GOT3 (cell line): ENCODE measurements around the gene NXPH3.

Experiments used
- DNase-seq: peaks from one replicate; lab custom pipeline; 2025; ENCODE audit warnings: mixed read lengths; lab: John Stamatoyannopoulos, UW

Gene NXPH3

GRCh38 chr17:49576088-49576916 is 631 bp downstream of the NXPH3 start:
- no peak for DNase-seq

DNA sequence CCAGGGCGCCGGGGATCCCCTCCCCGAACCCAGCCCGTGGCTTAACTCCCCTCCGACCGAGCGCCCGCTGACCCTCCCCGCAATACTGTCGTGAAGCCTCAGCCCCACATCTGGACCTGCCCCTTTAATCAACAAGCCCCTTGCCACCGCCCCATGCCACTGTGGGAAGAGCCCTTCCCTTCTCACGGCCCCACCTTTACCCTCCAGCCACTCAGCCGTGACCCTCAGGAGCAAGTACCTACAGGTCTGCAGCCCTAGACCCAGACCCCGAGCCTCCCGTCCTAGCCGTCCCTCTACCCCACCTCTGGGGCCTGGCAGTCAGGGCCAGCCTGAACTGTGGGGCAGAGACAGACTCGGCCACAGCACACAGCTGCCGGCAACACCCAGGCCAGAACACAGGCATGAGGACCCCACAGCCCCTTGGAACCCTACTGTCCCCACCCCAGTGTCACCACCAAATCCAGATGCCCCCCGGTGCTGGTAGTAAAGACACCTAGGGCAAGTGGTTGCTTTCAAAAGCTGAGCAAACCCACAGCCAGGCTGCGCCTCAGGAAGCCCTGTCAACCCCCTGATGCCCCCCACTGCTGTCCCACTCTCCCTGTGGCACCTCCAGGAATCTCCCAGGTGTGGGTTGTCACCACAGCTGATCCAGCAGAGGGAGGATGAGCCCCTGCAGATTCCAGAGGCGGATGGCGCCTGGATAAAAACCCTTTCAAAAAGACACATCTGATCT is 1.4 kb downstream of the NXPH3 start:
- DNase-seq: no peak

- DNase-seq: no peak
Observed at GRCh38 chr17:49577650-49577934, 1.9 kb downstream of the NXPH3 start.

DNA sequence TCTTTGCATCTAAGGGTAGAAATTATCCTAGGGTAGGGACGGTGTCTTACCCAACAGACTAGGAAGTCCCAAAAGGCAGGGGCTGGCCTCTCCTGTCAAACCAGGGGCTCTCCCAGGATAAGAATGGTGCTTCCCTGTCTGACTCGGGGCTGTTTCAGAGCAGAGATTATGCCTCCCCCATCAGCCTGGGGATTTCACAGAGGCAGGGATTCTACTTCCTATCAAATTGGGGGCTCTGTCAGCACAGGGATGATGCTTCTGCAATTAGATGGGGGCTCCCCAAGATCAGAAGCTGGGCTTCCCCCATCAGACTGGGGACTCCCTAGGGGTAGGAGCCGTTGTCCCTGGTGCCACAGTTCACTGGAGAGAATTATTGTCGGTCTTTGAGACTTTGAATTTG is 2.3 kb downstream of the NXPH3 start:
- DNase-seq: no peak

- DNase-seq: no peak
Observed at GRCh38 chr17:49578414-49578813, 2.7 kb downstream of the NXPH3 start.

DNA sequence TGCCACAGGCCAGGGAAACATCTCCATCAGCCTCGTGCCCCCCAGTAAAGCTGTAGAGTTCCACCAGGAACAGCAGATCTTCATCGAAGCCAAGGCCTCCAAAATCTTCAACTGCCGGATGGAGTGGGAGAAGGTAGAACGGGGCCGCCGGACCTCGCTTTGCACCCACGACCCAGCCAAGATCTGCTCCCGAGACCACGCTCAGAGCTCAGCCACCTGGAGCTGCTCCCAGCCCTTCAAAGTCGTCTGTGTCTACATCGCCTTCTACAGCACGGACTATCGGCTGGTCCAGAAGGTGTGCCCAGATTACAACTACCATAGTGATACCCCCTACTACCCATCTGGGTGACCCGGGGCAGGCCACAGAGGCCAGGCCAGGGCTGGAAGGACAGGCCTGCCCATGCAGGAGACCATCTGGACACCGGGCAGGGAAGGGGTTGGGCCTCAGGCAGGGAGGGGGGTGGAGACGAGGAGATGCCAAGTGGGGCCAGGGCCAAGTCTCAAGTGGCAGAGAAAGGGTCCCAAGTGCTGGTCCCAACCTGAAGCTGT is 3.4 kb downstream of the NXPH3 start:
- DNase-seq: no peak

GRCh38 chr17:49579522-49579921 is 3.9 kb downstream of the NXPH3 start:
- DNase-seq: no peak

DNA sequence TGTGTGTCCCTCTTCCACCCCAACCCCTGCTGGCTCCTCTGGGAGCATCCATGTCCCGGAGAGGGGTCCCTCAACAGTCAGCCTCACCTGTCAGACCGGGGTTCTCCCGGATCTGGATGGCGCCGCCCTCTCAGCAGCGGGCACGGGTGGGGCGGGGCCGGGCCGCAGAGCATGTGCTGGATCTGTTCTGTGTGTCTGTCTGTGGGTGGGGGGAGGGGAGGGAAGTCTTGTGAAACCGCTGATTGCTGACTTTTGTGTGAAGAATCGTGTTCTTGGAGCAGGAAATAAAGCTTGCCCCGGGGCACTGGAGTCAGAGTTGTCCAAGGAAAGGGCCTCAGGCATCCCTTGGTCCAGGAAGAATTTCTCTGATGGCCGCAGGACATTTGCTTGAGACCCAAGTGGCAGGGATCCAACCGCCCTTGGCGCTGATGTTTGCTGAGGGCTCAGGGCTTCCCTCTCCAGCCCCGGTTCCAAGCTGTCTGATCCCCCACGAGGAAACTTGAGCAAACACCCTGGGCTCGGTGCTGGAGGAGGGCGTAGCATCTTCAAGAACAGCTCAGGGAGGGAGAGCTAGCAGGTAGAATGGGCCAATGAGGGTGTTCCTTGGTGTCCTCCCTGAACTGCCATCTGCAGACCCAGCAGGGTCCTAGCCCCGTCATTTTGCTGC is 4.5 kb downstream of the NXPH3 start:
- no peak for DNase-seq

- DNase-seq: no peak
Observed at GRCh38 chr17:49580981-49581647, 5.4 kb downstream of the NXPH3 start.

DNA sequence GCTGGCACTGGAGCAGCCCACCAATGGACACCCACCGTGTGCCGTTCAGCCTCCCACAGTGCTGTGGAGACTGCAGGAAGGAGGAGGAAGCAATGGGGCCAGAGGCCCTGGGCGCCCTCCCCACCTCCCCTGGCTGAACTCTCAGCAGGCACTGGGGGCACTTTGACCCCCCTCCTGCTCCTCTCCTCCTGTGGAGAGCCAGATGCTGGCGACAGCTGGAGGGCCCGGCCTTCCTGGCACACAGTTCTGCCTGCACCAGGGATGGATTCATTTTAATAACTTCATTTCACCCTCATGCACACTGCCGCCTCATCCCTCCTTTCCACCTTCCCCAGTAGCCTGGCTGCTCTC is 6.0 kb downstream of the NXPH3 start:
- no peak for DNase-seq

- DNase-seq: no peak
Observed at GRCh38 chr17:49582055-49582722, 6.5 kb downstream of the NXPH3 start.

GRCh38 chr17:49582789-49583188 is 7.1 kb downstream of the NXPH3 start:
- DNase-seq: no peak

GRCh38 chr17:49583226-49583625 is 7.6 kb downstream of the NXPH3 start:
- DNase-seq: no peak

- no peak for DNase-seq
Observed at GRCh38 chr17:49583889-49584288, 8.2 kb downstream of the NXPH3 start.

DNA sequence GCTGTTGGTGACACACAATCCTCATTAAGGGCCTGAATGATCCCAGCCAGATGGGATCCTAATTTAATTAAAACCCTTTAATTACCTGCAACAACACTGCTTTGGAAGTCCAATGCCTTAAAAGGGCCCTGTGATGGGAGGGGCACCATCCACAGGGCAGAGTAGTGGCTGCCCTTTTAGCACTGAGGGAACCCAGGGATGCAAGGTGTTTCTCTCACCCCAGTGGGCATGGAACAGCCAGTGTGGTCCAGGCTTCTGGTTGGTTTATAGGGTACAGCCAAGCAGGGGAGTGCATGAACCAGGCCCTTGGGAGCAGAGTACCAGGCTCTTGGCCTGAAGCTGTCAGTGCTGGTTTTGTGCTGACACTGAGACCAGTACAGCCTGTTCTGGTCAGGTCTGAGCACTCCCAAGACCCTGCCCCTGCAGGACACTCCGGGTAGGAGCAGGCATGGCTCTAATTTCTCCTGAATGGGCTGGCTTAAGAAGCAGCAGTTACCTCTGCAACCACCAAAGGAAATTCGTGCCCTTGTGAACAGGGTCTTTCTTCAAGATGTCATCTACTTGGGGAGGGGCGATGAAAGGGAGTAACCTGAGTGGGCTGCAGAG is 9.9 kb downstream of the NXPH3 start:
- no peak for DNase-seq

- no peak for DNase-seq
Observed at GRCh38 chr17:49587366-49588073, 11.8 kb downstream of the NXPH3 start.

DNA sequence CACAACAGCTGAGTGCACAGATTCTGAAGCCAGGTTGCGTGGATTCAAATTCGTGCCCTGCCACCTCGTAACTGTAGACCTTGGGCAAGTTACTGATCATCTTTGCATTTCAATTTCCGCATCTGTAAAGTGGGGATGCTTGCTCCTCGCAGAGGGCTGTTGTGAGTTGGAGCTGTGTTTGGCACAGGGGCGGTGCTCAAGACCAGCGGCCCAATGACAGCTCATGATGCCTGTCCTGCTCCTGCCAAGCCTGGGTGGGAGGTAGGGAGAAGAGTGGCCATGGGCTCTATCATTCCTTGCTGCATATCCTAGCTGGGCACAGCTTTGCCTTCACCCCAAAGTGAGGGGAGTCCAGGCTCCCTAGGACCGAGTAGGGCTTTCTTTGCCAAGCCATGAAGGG is 12.6 kb downstream of the NXPH3 start:
- DNase-seq: no peak

GRCh38 chr17:49588726-49589576 is 13.3 kb downstream of the NXPH3 start:
- DNase-seq: peak; percentile 13

DNA sequence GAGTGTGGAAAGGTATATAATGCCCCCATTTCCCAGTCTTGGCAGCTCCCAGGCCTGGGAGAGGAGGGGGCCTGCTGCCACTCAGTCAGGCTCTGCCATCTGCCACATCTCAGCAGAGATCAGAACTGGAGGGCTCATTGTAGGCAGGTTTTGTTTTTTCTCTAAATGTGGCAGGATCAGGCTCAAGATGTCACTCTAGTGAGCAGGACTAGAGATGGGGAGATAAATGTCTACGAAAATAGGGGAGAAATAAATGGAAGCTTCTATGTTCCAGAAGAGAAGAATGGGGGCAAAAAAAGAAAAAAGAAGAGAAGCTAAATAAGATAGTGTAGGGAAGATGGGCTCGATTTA is 13.9 kb downstream of the NXPH3 start:
- no peak for DNase-seq

GRCh38 chr17:49590874-49591273 is 15.2 kb downstream of the NXPH3 start:
- no peak for DNase-seq
